ENCODE results near the gene ZNF485. TPM values are rescaled to one million over a fixed set of nuclear protein-coding genes. Genes with fewer than 3 reads are reported as not detected.
"Not testable (repeated sequence)": the region's sequence is repeated elsewhere in the genome, so short reads cannot be mapped to it uniquely, and the experiment has no call there.

ZNF485 gene
- total and polyA plus RNA-seq, 4 donors = 0.88 to 4.5 (median 1.6) TPM

GRCh38 chr10:43576580-43576979, 29.7 kb upstream of the ZNF485 start:
- ATAC-seq (ENCODE audit: low FRiP score) = no peak
- intact Hi-C loops (cut with DNase I) = no loop called here

GRCh38 chr10:43584051-43584450, 22.2 kb upstream of the ZNF485 start:
- no peak for DNase-seq
- Histone ChIP-seq H3K36me3 (ENCODE audit: control insufficient read depth in 1 of 2, insufficient read depth in 2 of 2, low read length in 1 of 2) (no peaks in the 10 kb centered on the region), H3K4me3 (ENCODE audit: low read length in 2 of 2) (no peak overlapping the region), H3K4me1 (ENCODE audit: control insufficient read depth in 1 of 2, insufficient read depth in 2 of 2, low read length in 2 of 2) (no peaks in the 10 kb centered on the region), H3K27me3 (ENCODE audit: control insufficient read depth in 1 of 2, insufficient read depth in 2 of 2, low read length in 1 of 2) (no peaks in the 10 kb centered on the region), H3K9me3 (ENCODE audit: control insufficient read depth, low read length) (peaks cover 2% of the 10 kb centered on the region), H3K27ac (ENCODE audit: low read depth in 1 of 2, low read length in 2 of 2) (no peak overlapping the region)
- intact Hi-C loops (cut with DNase I) = no loop called here
- ATAC-seq (ENCODE audit: low FRiP score) = no peak
- WGBS, 2 donors = 34 to 35% methylated on average over 4 of the region's 4 CpGs

More at GRCh38 chr10:43576580-43576979, 29.7 kb upstream of the ZNF485 start:
- peaks cover 0 to 7% of the 10 kb centered on the region in 2 donors for H3K4me1 ChIP-seq (ENCODE audit: control insufficient read depth in 1 of 2, insufficient read depth in 2 of 2, low read length in 2 of 2)
- 93% methylated on average over 5 of the region's 5 CpGs for WGBS, 2 donors
- no peak overlapping the region for H3K4me3 ChIP-seq (ENCODE audit: low read length in 2 of 2)
- H3K27ac ChIP-seq (ENCODE audit: low read depth in 1 of 2, low read length in 2 of 2) = no peak overlapping the region
- no peaks in the 10 kb centered on the region for H3K9me3 ChIP-seq (ENCODE audit: control insufficient read depth, low read length)
- DNase-seq = no peak
- no peaks in the 10 kb centered on the region for H3K36me3 ChIP-seq (ENCODE audit: control insufficient read depth in 1 of 2, insufficient read depth in 2 of 2, low read length in 1 of 2)
- no peaks in the 10 kb centered on the region for H3K27me3 ChIP-seq (ENCODE audit: control insufficient read depth in 1 of 2, insufficient read depth in 2 of 2, low read length in 1 of 2)

- H3K36me3 ChIP-seq (ENCODE audit: control insufficient read depth in 1 of 2, insufficient read depth in 2 of 2, low read length in 1 of 2) = no peaks in the 10 kb centered on the region
These were observed 21.2 kb upstream of the ZNF485 start for GRCh38 chr10:43585046-43585445.

GRCh38 chr10:43585981-43586729, 20.1 kb upstream of the ZNF485 start:
- ATAC-seq (ENCODE audit: low FRiP score) (no peak), DNase-seq (no peak)
- WGBS, 2 donors = 75 to 76% methylated on average over 9 of the region's 9 CpGs

More at GRCh38 chr10:43585046-43585445, 21.2 kb upstream of the ZNF485 start:
- H3K27me3 ChIP-seq (ENCODE audit: control insufficient read depth in 1 of 2, insufficient read depth in 2 of 2, low read length in 1 of 2) = no peaks in the 10 kb centered on the region
- ATAC-seq (ENCODE audit: low FRiP score) (no peak), DNase-seq (no peak)
- H3K9me3 ChIP-seq (ENCODE audit: control insufficient read depth, low read length) = peaks cover 2% of the 10 kb centered on the region
- H3K4me1 ChIP-seq (ENCODE audit: control insufficient read depth in 1 of 2, insufficient read depth in 2 of 2, low read length in 2 of 2) = no peaks in the 10 kb centered on the region
- intact Hi-C loops (cut with DNase I) = no loop called here
- H3K27ac ChIP-seq (ENCODE audit: low read depth in 1 of 2, low read length in 2 of 2) = no peak overlapping the region
- no peak overlapping the region for H3K4me3 ChIP-seq (ENCODE audit: low read length in 2 of 2)
- WGBS, 2 donors = 95 to 96% methylated on average over 5 of the region's 5 CpGs

GRCh38 chr10:43586730-43587115, 19.5 kb upstream of the ZNF485 start:
- H3K36me3 ChIP-seq (ENCODE audit: control insufficient read depth in 1 of 2, insufficient read depth in 2 of 2, low read length in 1 of 2); H3K4me1 ChIP-seq (ENCODE audit: control insufficient read depth in 1 of 2, insufficient read depth in 2 of 2, low read length in 2 of 2); H3K4me3 ChIP-seq (ENCODE audit: low read length in 2 of 2); DNase-seq; ATAC-seq (ENCODE audit: low FRiP score); H3K27ac ChIP-seq (ENCODE audit: low read depth in 1 of 2, low read length in 2 of 2); intact Hi-C loops (cut with DNase I); H3K9me3 ChIP-seq (ENCODE audit: control insufficient read depth, low read length); H3K27me3 ChIP-seq (ENCODE audit: control insufficient read depth in 1 of 2, insufficient read depth in 2 of 2, low read length in 1 of 2): not testable (repeated sequence)
- 58 to 77% methylated on average over 3 of the region's 3 CpGs for WGBS, 2 donors

More at GRCh38 chr10:43585981-43586729, 20.1 kb upstream of the ZNF485 start:
- no peaks in the 10 kb centered on the region for H3K36me3 ChIP-seq (ENCODE audit: control insufficient read depth in 1 of 2, insufficient read depth in 2 of 2, low read length in 1 of 2)
- no peak overlapping the region for H3K27ac ChIP-seq (ENCODE audit: low read depth in 1 of 2, low read length in 2 of 2)
- no peak overlapping the region for H3K4me3 ChIP-seq (ENCODE audit: low read length in 2 of 2)
- H3K4me1 ChIP-seq (ENCODE audit: control insufficient read depth in 1 of 2, insufficient read depth in 2 of 2, low read length in 2 of 2) = no peaks in the 10 kb centered on the region
- intact Hi-C loops (cut with DNase I) = no loop called here
- no peaks in the 10 kb centered on the region for H3K27me3 ChIP-seq (ENCODE audit: control insufficient read depth in 1 of 2, insufficient read depth in 2 of 2, low read length in 1 of 2)
- H3K9me3 ChIP-seq (ENCODE audit: control insufficient read depth, low read length) = peaks cover 2% of the 10 kb centered on the region

GRCh38 chr10:43591303-43591904, 14.8 kb upstream of the ZNF485 start:
- no peak for DNase-seq
- Histone ChIP-seq H3K4me1 (ENCODE audit: control insufficient read depth in 1 of 2, insufficient read depth in 2 of 2, low read length in 2 of 2) (no peaks in the 10 kb centered on the region), H3K27me3 (ENCODE audit: control insufficient read depth in 1 of 2, insufficient read depth in 2 of 2, low read length in 1 of 2) (no peaks in the 10 kb centered on the region), H3K4me3 (ENCODE audit: low read length in 2 of 2) (no peak overlapping the region), H3K9me3 (ENCODE audit: control insufficient read depth, low read length) (peaks cover 2% of the 10 kb centered on the region), H3K27ac (ENCODE audit: low read depth in 1 of 2, low read length in 2 of 2) (no peak overlapping the region), H3K36me3 (ENCODE audit: control insufficient read depth in 1 of 2, insufficient read depth in 2 of 2, low read length in 1 of 2) (no peaks in the 10 kb centered on the region)
- intact Hi-C loops (cut with DNase I) = no loop called here
- no peak for ATAC-seq (ENCODE audit: low FRiP score)
- WGBS, 2 donors = 79 to 88% methylated on average over 5 of the region's 5 CpGs

GRCh38 chr10:43594944-43595589, 11.2 kb upstream of the ZNF485 start:
- Histone ChIP-seq H3K9me3 (ENCODE audit: control insufficient read depth, low read length) (peaks cover 2% of the 10 kb centered on the region), H3K4me1 (ENCODE audit: control insufficient read depth in 1 of 2, insufficient read depth in 2 of 2, low read length in 2 of 2) (no peaks in the 10 kb centered on the region), H3K36me3 (ENCODE audit: control insufficient read depth in 1 of 2, insufficient read depth in 2 of 2, low read length in 1 of 2) (no peaks in the 10 kb centered on the region), H3K27ac (ENCODE audit: low read depth in 1 of 2, low read length in 2 of 2) (no peak overlapping the region), H3K4me3 (ENCODE audit: low read length in 2 of 2) (no peak overlapping the region), H3K27me3 (ENCODE audit: control insufficient read depth in 1 of 2, insufficient read depth in 2 of 2, low read length in 1 of 2) (no peaks in the 10 kb centered on the region)
- 43% methylated on average over 8 of the region's 8 CpGs for WGBS, 2 donors
- DNase-seq = no peak
- ATAC-seq (ENCODE audit: low FRiP score) = no peak
- intact Hi-C loops (cut with DNase I) = no loop called here

- H3K36me3 ChIP-seq (ENCODE audit: control insufficient read depth in 1 of 2, insufficient read depth in 2 of 2, low read length in 1 of 2) = no peaks in the 10 kb centered on the region
- H3K4me1 ChIP-seq (ENCODE audit: control insufficient read depth in 1 of 2, insufficient read depth in 2 of 2, low read length in 2 of 2) = no peaks in the 10 kb centered on the region
- DNase-seq (no peak), ATAC-seq (ENCODE audit: low FRiP score) (no peak)
- H3K9me3 ChIP-seq (ENCODE audit: control insufficient read depth, low read length) = peaks cover 2% of the 10 kb centered on the region
- no peak overlapping the region for H3K27ac ChIP-seq (ENCODE audit: low read depth in 1 of 2, low read length in 2 of 2)
- no peaks in the 10 kb centered on the region for H3K27me3 ChIP-seq (ENCODE audit: control insufficient read depth in 1 of 2, insufficient read depth in 2 of 2, low read length in 1 of 2)
- no peak overlapping the region for H3K4me3 ChIP-seq (ENCODE audit: low read length in 2 of 2)
- intact Hi-C loops (cut with DNase I) = no loop called here
- WGBS, 2 donors = 77 to 79% methylated on average over 7 of the region's 7 CpGs
These were observed 10.4 kb upstream of the ZNF485 start for GRCh38 chr10:43595739-43596298.
